T-cell (primary cell): Measurements from ENCODE around the gene ZXDC. TPM values are rescaled to one million over a fixed set of nuclear protein-coding genes. Genes with fewer than 3 reads are reported as not detected.

Source experiments
- ATAC-seq, 4 experiments: fragments of 200-7000 bp in 3 of 4; fragments of 150-1000 bp in 1 of 4; cut with Tn5 transposase; replicated peaks in 1 of 4; 1 replicate in 3 of 4; 2 replicates in 1 of 4; pipeline ENCODE4 v1.10.0; 2021; ENCODE audit warnings: moderate library complexity in 3 of 4, mild to moderate bottlenecking in 2 of 4, moderate number of reproducible peaks in 1 of 4
- CTCF ChIA-PET, 2 donors: fragments of 300-600 bp; sonication (Branson Sonifier 250); formaldehyde crosslinking; loops; one replicate each; lab custom pipeline; 2022; ENCODE audit warnings: antibody characterized with exemption in 2 of 2; lab: Charles Lee
- POLR2A ChIA-PET, 2 donors: fragments of 300-600 bp; sonication (Branson Sonifier 250); formaldehyde crosslinking; loops; one replicate each; lab custom pipeline; 2022; ENCODE audit warnings: antibody characterized with exemption in 2 of 2; lab: Charles Lee
- DNase-seq, 35 experiments: peaks; one replicate each; pipeline versions ENCODE4 v3.0.0 to v3.0.0-alpha.2; 2013 to 2023
- H3K27ac ChIP-seq: one replicate; pipeline ENCODE4 v1.5.1; 2013; ENCODE audit warnings: low read length
- H3K27me3 ChIP-seq, 2 experiments: replicated peaks in 1 of 2; 1 replicate in 1 of 2; 2 replicates in 1 of 2; pipeline versions ENCODE4 v1.6.1 to v1.7.0; 2013; ENCODE audit warnings: low read length in 1 of 2, mixed read lengths in 1 of 2; ENCODE audit not compliant: control insufficient read depth in 2 of 2, insufficient read depth in 2 of 2; ENCODE audit errors: extremely low read depth in 1 of 2
- H3K36me3 ChIP-seq, 2 donors: 1 replicate in 1 of 2; 2 replicates in 1 of 2; pipeline versions ENCODE4 v1.6.1 to v1.7.0; 2013; ENCODE audit warnings: low read length in 1 of 2; ENCODE audit not compliant: control insufficient read depth in 2 of 2, insufficient read depth in 1 of 2; ENCODE audit errors: extremely low read depth in 1 of 2
- H3K4me1 ChIP-seq, 2 experiments: 1 replicate in 1 of 2; 2 replicates in 1 of 2; pipeline versions ENCODE4 v1.6.1 to v1.7.0; 2013; ENCODE audit warnings: low read length in 2 of 2, mixed read lengths in 1 of 2; ENCODE audit not compliant: insufficient read depth in 2 of 2, control insufficient read depth in 1 of 2; ENCODE audit errors: extremely low read depth in 1 of 2
- H3K4me3 ChIP-seq, 2 donors: 1 replicate in 1 of 2; 2 replicates in 1 of 2; pipeline versions ENCODE4 v1.5.1 to v1.7.0; 2013; ENCODE audit warnings: mild to moderate bottlenecking in 2 of 2, low read length in 1 of 2, moderate library complexity in 1 of 2; ENCODE audit not compliant: control insufficient read depth in 1 of 2; ENCODE audit errors: extremely low read depth in 1 of 2
- H3K9me3 ChIP-seq: 2 replicates; pipeline ENCODE4 v1.7.0; 2013
- H3K27ac Mint-ChIP-seq, 2 donors: one replicate each; pipeline ENCODE4 v1.8.0; 2020 to 2021; ENCODE audit warnings: mild to moderate bottlenecking in 2 of 2, mixed read lengths in 2 of 2
- H3K27me3 Mint-ChIP-seq, 2 donors: one replicate each; pipeline ENCODE4 v1.8.0; 2021 to 2022; ENCODE audit warnings: mixed read lengths in 2 of 2
- H3K36me3 Mint-ChIP-seq: one replicate; pipeline ENCODE4 v1.8.0; 2021; ENCODE audit warnings: mixed read lengths
- H3K4me1 Mint-ChIP-seq, 3 donors: one replicate each; pipeline ENCODE4 v1.8.0; 2020 to 2022; ENCODE audit warnings: mixed read lengths in 3 of 3, mild to moderate bottlenecking in 1 of 3
- H3K4me3 Mint-ChIP-seq, 3 donors: one replicate each; pipeline ENCODE4 v1.8.0; 2020 to 2022; ENCODE audit warnings: mild to moderate bottlenecking in 3 of 3, mixed read lengths in 3 of 3, moderate library complexity in 3 of 3
- H3K9me3 Mint-ChIP-seq, 3 donors: one replicate each; pipeline ENCODE4 v1.8.0; 2020 to 2022; ENCODE audit warnings: mixed read lengths in 3 of 3
- WGBS: methylation state at CpG from one replicate; pipeline ENCODE4 v1.1.5; 2013; ENCODE audit warnings: missing lambda C conversion rate; ENCODE audit not compliant: insufficient coverage; 5-methylcytosine and 5-hydroxymethylcytosine counted together
- total RNA-seq, 35 experiments: library from RNA in 6 of 35; stranded (reverse) in 6 of 35; fragments of 120-200 nt in 1 of 35; gene quantifications; one replicate each; pipeline versions ENCODE4 v1.2.1 to v1.2.4 and lab custom pipeline; 2013 to 2026

ZXDC gene
- total RNA-seq, 5 donors from 2014 or later (not counting 1 experiment from before 2014, with no cell fraction given) = 57.6 to 68.7 (median 61.8) TPM

- H3K36me3 Mint-ChIP-seq = no peaks in the 10 kb centered on the region
- DNase-seq (no peak), ATAC-seq (no peak)
- no peak overlapping the region for H3K4me3 Mint-ChIP-seq
- no peaks in the 10 kb centered on the region for H3K9me3 Mint-ChIP-seq
- no peaks in the 10 kb centered on the region for H3K36me3 ChIP-seq
- H3K4me1 ChIP-seq = peaks cover 3 to 21% of the 10 kb centered on the region in 2 experiments
- no peak overlapping the region for H3K27ac Mint-ChIP-seq
- H3K27me3 ChIP-seq = peaks cover 0 to 12% of the 10 kb centered on the region in 2 experiments
- H3K9me3 ChIP-seq = no peaks in the 10 kb centered on the region
- CTCF ChIA-PET = no interaction called here
- H3K4me1 Mint-ChIP-seq = peaks cover 0 to 18% (median 4%) of the 10 kb centered on the region in 3 donors
- H3K4me3 ChIP-seq = no peak overlapping the region
- H3K27me3 Mint-ChIP-seq = peaks cover 0 to 2% of the 10 kb centered on the region in 2 donors
- no peak overlapping the region for H3K27ac ChIP-seq
- POLR2A ChIA-PET = interaction anchor here in 1 of 2 donors (0.7 kb wide), 1 partner anchor 32 kb away, joined by 3 read pairs; no protein-coding TSS in a partner anchor
- WGBS = 68% methylated on average over 7 of the region's 9 CpGs
Measured at GRCh38 chr3:126493739-126494138, 18.0 kb upstream of the ZXDC start.

GRCh38 chr3:126493051-126493450, 17.4 kb upstream of the ZXDC start:
- ATAC-seq (no peak), DNase-seq (no peak)
- no peaks in the 10 kb centered on the region for H3K36me3 Mint-ChIP-seq
- no peak overlapping the region for H3K4me3 Mint-ChIP-seq
- no peak overlapping the region for H3K27ac Mint-ChIP-seq
- Histone ChIP-seq H3K4me1 (peaks cover 2 to 14% of the 10 kb centered on the region in 2 experiments), H3K4me3 (no peak overlapping the region), H3K27me3 (peaks cover 0 to 14% of the 10 kb centered on the region in 2 experiments), H3K27ac (no peak overlapping the region), H3K9me3 (no peaks in the 10 kb centered on the region), H3K36me3 (no peaks in the 10 kb centered on the region)
- H3K4me1 Mint-ChIP-seq = peaks cover 0 to 15% (median 4%) of the 10 kb centered on the region in 3 donors
- POLR2A ChIA-PET = interaction anchor here in 1 of 2 donors (0.7 kb wide), 1 partner anchor 31 kb away, joined by 3 read pairs; no protein-coding TSS in a partner anchor
- CTCF ChIA-PET = no interaction called here
- no peaks in the 10 kb centered on the region for H3K9me3 Mint-ChIP-seq
- peaks cover 0 to 2% of the 10 kb centered on the region in 2 donors for H3K27me3 Mint-ChIP-seq
- WGBS = 74% methylated on average over 10 of the region's 14 CpGs

- Histone ChIP-seq H3K9me3 (no peaks in the 10 kb centered on the region), H3K27ac (no peak overlapping the region), H3K27me3 (peaks cover 0 to 7% of the 10 kb centered on the region in 2 experiments), H3K4me1 (peaks cover 0 to 14% of the 10 kb centered on the region in 2 experiments), H3K36me3 (no peaks in the 10 kb centered on the region), H3K4me3 (no peak overlapping the region)
- Mint-ChIP-seq H3K9me3 (no peaks in the 10 kb centered on the region), H3K36me3 (no peaks in the 10 kb centered on the region), H3K27me3 (peaks cover 0 to 2% of the 10 kb centered on the region in 2 donors), H3K4me3 (no peak overlapping the region), H3K27ac (no peak overlapping the region), H3K4me1 (peaks cover 8 to 22% (median 14%) of the 10 kb centered on the region in 3 donors)
- ChIA-PET POLR2A (no interaction called here), CTCF (no interaction called here)
- ATAC-seq (no peak), DNase-seq (no peak)
- WGBS = 88% methylated on average over 14 of the region's 21 CpGs
Measured at GRCh38 chr3:126491221-126492013, 15.7 kb upstream of the ZXDC start.

GRCh38 chr3:126490619-126491018, 14.9 kb upstream of the ZXDC start:
- H3K36me3 ChIP-seq = no peaks in the 10 kb centered on the region
- H3K36me3 Mint-ChIP-seq = no peaks in the 10 kb centered on the region

DNA sequence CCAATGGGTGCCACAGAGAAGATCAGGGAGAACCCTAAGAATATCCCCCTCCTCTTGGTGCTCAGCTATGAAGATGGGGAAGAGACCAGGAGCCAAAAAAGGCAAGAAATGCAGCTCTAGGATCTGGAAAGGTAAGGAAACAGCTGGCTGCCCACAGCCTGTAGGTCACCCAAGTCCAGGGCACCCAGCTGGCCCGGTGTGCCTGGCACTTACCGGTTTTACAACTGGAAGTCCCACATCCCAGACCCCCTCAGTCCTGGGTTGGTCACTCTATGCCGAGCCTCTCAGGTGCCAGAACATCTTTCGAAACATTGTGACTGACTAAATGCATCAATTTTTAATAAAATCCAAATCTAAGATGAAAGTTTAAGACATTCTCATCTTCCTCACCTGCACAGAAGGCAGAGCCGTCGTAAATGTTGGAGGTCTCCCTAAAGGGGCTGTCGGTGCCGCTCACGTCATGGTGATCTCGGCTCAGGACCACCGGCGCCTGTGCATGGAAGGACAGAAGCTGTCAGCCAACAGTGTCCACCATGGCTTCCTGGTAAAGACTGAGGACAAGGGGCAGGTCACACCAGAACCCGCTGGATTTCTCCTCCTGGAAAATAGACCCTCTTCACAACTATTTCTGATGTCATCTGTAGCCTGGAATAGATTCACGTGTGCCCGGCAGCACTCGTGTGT, 13.3 kb upstream of the ZXDC start:
- no peak overlapping the region for H3K4me3 Mint-ChIP-seq
- CTCF ChIA-PET = no interaction called here
- POLR2A ChIA-PET = no interaction called here
- H3K4me1 ChIP-seq = peaks cover 0 to 14% of the 10 kb centered on the region in 2 experiments
- H3K4me3 ChIP-seq = no peak overlapping the region
- H3K9me3 Mint-ChIP-seq = no peaks in the 10 kb centered on the region
- peaks cover 0 to 5% of the 10 kb centered on the region in 2 experiments for H3K27me3 ChIP-seq
- 96% methylated on average over 11 of the region's 16 CpGs for WGBS
- DNase-seq = no peak
- no peaks in the 10 kb centered on the region for H3K36me3 Mint-ChIP-seq
- H3K36me3 ChIP-seq = no peaks in the 10 kb centered on the region
- H3K27me3 Mint-ChIP-seq = peaks cover 0 to 2% of the 10 kb centered on the region in 2 donors
- H3K27ac ChIP-seq = no peak overlapping the region
- no peak for ATAC-seq
- peaks cover 9 to 23% (median 15%) of the 10 kb centered on the region in 3 donors for H3K4me1 Mint-ChIP-seq
- no peaks in the 10 kb centered on the region for H3K9me3 ChIP-seq
- H3K27ac Mint-ChIP-seq = no peak overlapping the region

More at GRCh38 chr3:126490619-126491018, 14.9 kb upstream of the ZXDC start:
- Histone ChIP-seq H3K27me3 (peaks cover 0 to 5% of the 10 kb centered on the region in 2 experiments), H3K4me1 (peaks cover 0 to 14% of the 10 kb centered on the region in 2 experiments), H3K9me3 (no peaks in the 10 kb centered on the region), H3K4me3 (no peak overlapping the region), H3K27ac (no peak overlapping the region)
- no peak overlapping the region for H3K4me3 Mint-ChIP-seq
- DNase-seq (no peak), ATAC-seq (no peak)
- no peaks in the 10 kb centered on the region for H3K9me3 Mint-ChIP-seq
- peaks cover 9 to 28% (median 17%) of the 10 kb centered on the region in 3 donors for H3K4me1 Mint-ChIP-seq
- no peak overlapping the region for H3K27ac Mint-ChIP-seq
- 93% methylated on average over 4 of the region's 6 CpGs for WGBS
- ChIA-PET CTCF (no interaction called here), POLR2A (no interaction called here)
- peaks cover 0 to 2% of the 10 kb centered on the region in 2 donors for H3K27me3 Mint-ChIP-seq

GRCh38 chr3:126488185-126488584, 12.5 kb upstream of the ZXDC start:
- 79% methylated on average over 11 of the region's 14 CpGs for WGBS
- H3K4me3 Mint-ChIP-seq = no peak overlapping the region
- DNase-seq = no peak
- no peaks in the 10 kb centered on the region for H3K9me3 Mint-ChIP-seq
- no peak overlapping the region for H3K27ac Mint-ChIP-seq
- no peak for ATAC-seq
- Histone ChIP-seq H3K27ac (no peak overlapping the region), H3K27me3 (peaks cover 0 to 5% of the 10 kb centered on the region in 2 experiments), H3K4me1 (peaks cover 0 to 11% of the 10 kb centered on the region in 2 experiments), H3K9me3 (no peaks in the 10 kb centered on the region), H3K36me3 (no peaks in the 10 kb centered on the region), H3K4me3 (no peak overlapping the region)
- peaks cover 0 to 2% of the 10 kb centered on the region in 2 donors for H3K27me3 Mint-ChIP-seq
- H3K4me1 Mint-ChIP-seq = peaks cover 9 to 18% (median 12%) of the 10 kb centered on the region in 3 donors
- no peaks in the 10 kb centered on the region for H3K36me3 Mint-ChIP-seq
- CTCF ChIA-PET = no interaction called here
- POLR2A ChIA-PET = no interaction called here
